ENCODE data around the gene TCN1. TPM values are rescaled to one million over a fixed set of nuclear protein-coding genes. Genes with fewer than 3 reads are reported as not detected.

TCN1 gene
- total RNA-seq, 2 experiments from 2014 or later, result not detected

DNA sequence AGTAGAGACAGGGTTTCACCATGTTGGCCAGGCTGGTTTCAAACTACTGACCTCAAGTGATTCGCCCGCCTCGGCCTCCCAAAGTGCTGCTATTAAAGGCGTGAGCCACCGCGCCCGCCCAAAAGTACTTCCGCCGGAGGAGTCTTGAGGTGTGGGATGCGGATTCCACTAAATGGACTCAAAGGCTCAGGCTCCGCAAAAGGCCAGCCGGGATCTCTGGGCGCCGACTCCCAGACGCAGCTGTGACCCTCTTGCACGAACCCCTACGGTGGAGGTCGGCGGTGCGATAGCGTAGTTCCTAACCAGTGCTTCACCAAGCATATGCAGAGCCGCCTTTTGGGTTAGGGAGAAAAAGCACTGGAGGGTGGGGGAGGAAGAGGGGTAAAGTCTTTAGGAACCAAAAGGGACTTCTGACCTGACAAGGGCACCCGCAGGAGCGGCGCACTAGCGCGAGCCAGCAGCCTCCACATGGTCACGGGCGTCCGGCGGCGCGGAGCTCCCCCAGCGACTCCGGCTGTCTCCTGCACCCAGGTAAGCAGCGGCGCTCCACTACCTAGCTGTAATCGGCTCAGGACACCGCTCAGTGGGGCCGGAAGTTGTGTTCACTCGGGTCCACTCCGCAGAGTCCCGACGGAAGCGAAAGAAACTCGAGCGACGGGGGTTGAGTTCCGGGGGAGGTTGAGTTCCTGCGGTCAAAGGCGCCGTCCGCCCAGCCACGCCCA is 55.9 kb downstream of the TCN1 start, which contains the start of gene MRPL16:
TSS of gene MRPL16 (minus strand) at position 590 of the 722 bp plus-strand sequence. CDS start at position 470, 120 bp downstream.
- BruUV-seq (replicated peaks), result no TSS peak
- Histone ChIP-seq H3K9me3 (ENCODE audit: low read length) (no peaks in the 10 kb centered on the region), H3K4me2 (ENCODE audit: low read length) (peak within 1 kb of the TSS; percentile 76), H3K79me2 (ENCODE audit: insufficient read depth, low read depth, low read length) (peaks cover 37% of the 10 kb centered on the region), H3K4me1 (ENCODE audit: insufficient read depth, low read length, poor library complexity, severe bottlenecking) (peaks cover 53% of the 10 kb centered on the region), H3K27ac (ENCODE audit: low read depth, low read length, poor library complexity, severe bottlenecking) (peak within 1 kb of the TSS; percentile 80), H4K20me1 (ENCODE audit: insufficient read depth, low read length) (peaks cover 8% of the 10 kb centered on the region; the same call in 1 of the 2 replicates), H2AFZ (ENCODE audit: low read length) (peak within 1 kb of the TSS; percentile 88), H3K36me3 (ENCODE audit: insufficient read depth, low read length) (peaks cover 43% of the 10 kb centered on the region), H3K9me2 (ENCODE audit: insufficient read depth, low read length) (no peaks in the 10 kb centered on the region), H3K4me3 (ENCODE audit: low read depth, low read length, poor library complexity, severe bottlenecking) (peak within 1 kb of the TSS; percentile 98)
- POLR2A ChIA-PET, result interaction anchor here (1.0 to 2.6 kb wide), 3 partner anchors 10 to 384 kb away, joined by 3 to 6 read pairs (median 4); no protein-coding TSS in a partner anchor
- intact Hi-C loops (cut with micrococcal nuclease; ENCODE audit: unreplicated experiment), result loop anchor here (2.0 to 10.0 kb wide), 5 partner anchors 56 to 666 kb away; partner anchors contain the start of genes FAM111A, PATL1 and STX3
- CTCF ChIA-PET (ENCODE audit: unreplicated experiment), result no interaction called here
- TF ChIP-seq EZH2phosphoT487 (IDR thresholded peaks at IDR 0.05; ENCODE audit: borderline replicate concordance, low read depth, low read length), result no peak
- TF ChIP-seq, protein P1, sequence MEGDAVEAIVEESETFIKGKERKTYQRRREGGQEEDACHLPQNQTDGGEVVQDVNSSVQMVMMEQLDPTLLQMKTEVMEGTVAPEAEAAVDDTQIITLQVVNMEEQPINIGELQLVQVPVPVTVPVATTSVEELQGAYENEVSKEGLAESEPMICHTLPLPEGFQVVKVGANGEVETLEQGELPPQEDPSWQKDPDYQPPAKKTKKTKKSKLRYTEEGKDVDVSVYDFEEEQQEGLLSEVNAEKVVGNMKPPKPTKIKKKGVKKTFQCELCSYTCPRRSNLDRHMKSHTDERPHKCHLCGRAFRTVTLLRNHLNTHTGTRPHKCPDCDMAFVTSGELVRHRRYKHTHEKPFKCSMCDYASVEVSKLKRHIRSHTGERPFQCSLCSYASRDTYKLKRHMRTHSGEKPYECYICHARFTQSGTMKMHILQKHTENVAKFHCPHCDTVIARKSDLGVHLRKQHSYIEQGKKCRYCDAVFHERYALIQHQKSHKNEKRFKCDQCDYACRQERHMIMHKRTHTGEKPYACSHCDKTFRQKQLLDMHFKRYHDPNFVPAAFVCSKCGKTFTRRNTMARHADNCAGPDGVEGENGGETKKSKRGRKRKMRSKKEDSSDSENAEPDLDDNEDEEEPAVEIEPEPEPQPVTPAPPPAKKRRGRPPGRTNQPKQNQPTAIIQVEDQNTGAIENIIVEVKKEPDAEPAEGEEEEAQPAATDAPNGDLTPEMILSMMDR (conservative IDR thresholded peaks at IDR 0.05; ENCODE audit: low read length), result peak; percentile 63
- peak; percentile 96 for DNase-seq (ENCODE audit: low spot score)

DNA sequence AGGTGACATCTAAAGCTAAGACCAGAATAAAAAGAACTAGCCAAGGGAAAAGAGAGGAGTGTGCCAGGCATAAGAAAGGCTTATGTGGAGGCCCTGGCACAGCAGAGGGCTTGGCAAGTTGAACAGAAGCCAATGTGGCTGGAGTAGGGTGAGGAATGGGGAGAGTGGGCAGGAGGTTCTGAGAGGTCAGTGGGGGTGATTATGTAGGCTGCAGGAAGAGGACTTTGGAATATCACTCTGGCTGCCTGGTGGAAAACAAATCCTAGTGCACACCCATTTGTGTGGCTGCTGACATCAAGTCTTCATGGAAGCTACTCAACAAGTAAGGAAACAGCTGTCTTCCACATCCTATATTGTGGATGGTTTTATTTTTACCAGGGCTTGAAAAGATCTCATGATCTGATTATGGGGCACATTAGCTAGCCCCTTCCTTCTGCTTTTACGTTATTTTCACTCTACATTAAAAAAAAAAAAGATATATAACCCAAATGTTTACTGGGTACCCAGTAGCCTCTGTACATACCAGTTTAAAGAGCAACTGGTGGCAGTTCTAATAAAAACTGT is 59.2 kb downstream of the TCN1 start:
- no TSS peak for BruUV-seq (replicated peaks)
- Histone ChIP-seq H4K20me1 (ENCODE audit: insufficient read depth, low read length) (peaks cover 8% of the 10 kb centered on the region; the same call in 1 of the 2 replicates), H3K4me1 (ENCODE audit: insufficient read depth, low read length, poor library complexity, severe bottlenecking) (peaks cover 28% of the 10 kb centered on the region), H2AFZ (ENCODE audit: low read length) (no peak overlapping the region), H3K4me3 (ENCODE audit: low read depth, low read length, poor library complexity, severe bottlenecking) (no peak overlapping the region), H3K4me2 (ENCODE audit: low read length) (no peak overlapping the region), H3K9me2 (ENCODE audit: insufficient read depth, low read length) (no peaks in the 10 kb centered on the region), H3K79me2 (ENCODE audit: insufficient read depth, low read depth, low read length) (peaks cover 29% of the 10 kb centered on the region), H3K36me3 (ENCODE audit: insufficient read depth, low read length) (peaks cover 69% of the 10 kb centered on the region), H3K27ac (ENCODE audit: low read depth, low read length, poor library complexity, severe bottlenecking) (no peak overlapping the region), H3K9me3 (ENCODE audit: low read length) (no peaks in the 10 kb centered on the region)
- TF ChIP-seq EZH2phosphoT487 (IDR thresholded peaks at IDR 0.05; ENCODE audit: borderline replicate concordance, low read depth, low read length), result no peak
- TF ChIP-seq, protein P1 (conservative IDR thresholded peaks at IDR 0.05; ENCODE audit: low read length), result no peak
- DNase-seq (ENCODE audit: low spot score), result no peak
- ChIA-PET CTCF (ENCODE audit: unreplicated experiment) (no interaction called here), POLR2A (interaction anchor here (0.8 to 1.6 kb wide), 3 partner anchors 10 to 23 kb away, joined by 3 to 4 read pairs (median 3); no protein-coding TSS in a partner anchor)
- intact Hi-C loops (cut with micrococcal nuclease; ENCODE audit: unreplicated experiment), result no loop called here
